ENCODE measurements around the gene ECSCR.

The ECSCR gene

GRCh38 chr5:139475865-139476617 lies 13.5 kb upstream of the ECSCR start:
- TF ChIP-seq CTCF (IDR thresholded peaks at IDR 0.05) (no peak), ZFX (IDR thresholded peaks at IDR 0.05; ENCODE audit: borderline replicate concordance) (no peak)
- no peak overlapping the region for H3K27ac ChIP-seq

GRCh38 chr5:139474890-139475791 lies 12.6 kb upstream of the ECSCR start:
- TF ChIP-seq CTCF (IDR thresholded peaks at IDR 0.05) (no peak), ZFX (IDR thresholded peaks at IDR 0.05; ENCODE audit: borderline replicate concordance) (no peak)
- H3K27ac ChIP-seq: no peak overlapping the region

- TF ChIP-seq ZFX (IDR thresholded peaks at IDR 0.05; ENCODE audit: borderline replicate concordance) (no peak), CTCF (IDR thresholded peaks at IDR 0.05) (no peak)
- H3K27ac ChIP-seq: no peak overlapping the region
Measured at GRCh38 chr5:139473565-139473964, 11.0 kb upstream of the ECSCR start.

- H3K27ac ChIP-seq: no peak overlapping the region
- TF ChIP-seq CTCF (IDR thresholded peaks at IDR 0.05) (no peak), ZFX (IDR thresholded peaks at IDR 0.05; ENCODE audit: borderline replicate concordance) (no peak)
Measured at GRCh38 chr5:139473105-139473504, 10.6 kb upstream of the ECSCR start.

GRCh38 chr5:139472386-139473030 lies 10.0 kb upstream of the ECSCR start:
- no peak for TF ChIP-seq CTCF (IDR thresholded peaks at IDR 0.05)
- no peak for TF ChIP-seq ZFX (IDR thresholded peaks at IDR 0.05; ENCODE audit: borderline replicate concordance)

GRCh38 chr5:139470821-139471300 lies 8.3 kb upstream of the ECSCR start, which contains the start of gene SMIM33:
TSS of gene SMIM33 (plus strand) at chr5:139471004. CDS start at chr5:139471122, 118 bp downstream.
- TF ChIP-seq ZFX (IDR thresholded peaks at IDR 0.05; ENCODE audit: borderline replicate concordance) (no peak), CTCF (IDR thresholded peaks at IDR 0.05) (no peak)
- no peak within 1 kb of the TSS for H3K27ac ChIP-seq

More at GRCh38 chr5:139472386-139473030, 10.0 kb upstream of the ECSCR start:
- H3K27ac ChIP-seq: no peak overlapping the region
